ENCODE data around the gene MSANTD3. TPM values are rescaled to one million over a fixed set of nuclear protein-coding genes. Genes with fewer than 3 reads are reported as not detected.

MSANTD3 gene
- total and polyA plus RNA-seq, 9 of the 15 experiments (the other 6 are each of a cell fraction or from before 2014, with no cell fraction given) = 9.4 to 28.7 (median 22.3) TPM

- TF ChIP-seq, protein P1, sequence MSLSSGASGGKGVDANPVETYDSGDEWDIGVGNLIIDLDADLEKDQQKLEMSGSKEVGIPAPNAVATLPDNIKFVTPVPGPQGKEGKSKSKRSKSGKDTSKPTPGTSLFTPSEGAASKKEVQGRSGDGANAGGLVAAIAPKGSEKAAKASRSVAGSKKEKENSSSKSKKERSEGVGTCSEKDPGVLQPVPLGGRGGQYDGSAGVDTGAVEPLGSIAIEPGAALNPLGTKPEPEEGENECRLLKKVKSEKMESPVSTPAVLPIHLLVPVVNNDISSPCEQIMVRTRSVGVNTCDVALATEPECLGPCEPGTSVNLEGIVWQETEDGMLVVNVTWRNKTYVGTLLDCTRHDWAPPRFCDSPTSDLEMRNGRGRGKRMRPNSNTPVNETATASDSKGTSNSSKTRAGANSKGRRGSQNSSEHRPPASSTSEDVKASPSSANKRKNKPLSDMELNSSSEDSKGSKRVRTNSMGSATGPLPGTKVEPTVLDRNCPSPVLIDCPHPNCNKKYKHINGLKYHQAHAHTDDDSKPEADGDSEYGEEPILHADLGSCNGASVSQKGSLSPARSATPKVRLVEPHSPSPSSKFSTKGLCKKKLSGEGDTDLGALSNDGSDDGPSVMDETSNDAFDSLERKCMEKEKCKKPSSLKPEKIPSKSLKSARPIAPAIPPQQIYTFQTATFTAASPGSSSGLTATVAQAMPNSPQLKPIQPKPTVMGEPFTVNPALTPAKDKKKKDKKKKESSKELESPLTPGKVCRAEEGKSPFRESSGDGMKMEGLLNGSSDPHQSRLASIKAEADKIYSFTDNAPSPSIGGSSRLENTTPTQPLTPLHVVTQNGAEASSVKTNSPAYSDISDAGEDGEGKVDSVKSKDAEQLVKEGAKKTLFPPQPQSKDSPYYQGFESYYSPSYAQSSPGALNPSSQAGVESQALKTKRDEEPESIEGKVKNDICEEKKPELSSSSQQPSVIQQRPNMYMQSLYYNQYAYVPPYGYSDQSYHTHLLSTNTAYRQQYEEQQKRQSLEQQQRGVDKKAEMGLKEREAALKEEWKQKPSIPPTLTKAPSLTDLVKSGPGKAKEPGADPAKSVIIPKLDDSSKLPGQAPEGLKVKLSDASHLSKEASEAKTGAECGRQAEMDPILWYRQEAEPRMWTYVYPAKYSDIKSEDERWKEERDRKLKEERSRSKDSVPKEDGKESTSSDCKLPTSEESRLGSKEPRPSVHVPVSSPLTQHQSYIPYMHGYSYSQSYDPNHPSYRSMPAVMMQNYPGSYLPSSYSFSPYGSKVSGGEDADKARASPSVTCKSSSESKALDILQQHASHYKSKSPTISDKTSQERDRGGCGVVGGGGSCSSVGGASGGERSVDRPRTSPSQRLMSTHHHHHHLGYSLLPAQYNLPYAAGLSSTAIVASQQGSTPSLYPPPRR (CRISPR knock-in tag; IDR thresholded peaks at IDR 0.05; ENCODE audit: borderline replicate concordance) = no peak
- no peak for TF ChIP-seq STAG1 (CRISPR knock-in tag; IDR thresholded peaks at IDR 0.05; ENCODE audit: borderline replicate concordance)
Measured at GRCh38 chr9:100485196-100485595, 58.3 kb downstream of the MSANTD3 start (continued).

GRCh38 chr9:100486479-100487176 is 59.7 kb downstream of the MSANTD3 start:
- H3K9me1 ChIP-seq (ENCODE audit: control insufficient read depth, insufficient read depth, low read length) = no peaks in the 10 kb centered on the region
- H4K20me1 ChIP-seq (replicated peaks; ENCODE audit: control insufficient read depth, insufficient read depth, low read length) = no peaks in the 10 kb centered on the region
- no peak overlapping the region for H3K27ac ChIP-seq (ENCODE audit: extremely low read depth, low read depth, low read length)
- no TSS peak for BruUV-seq (replicated peaks)
- no peaks in the 10 kb centered on the region for H3K9me3 ChIP-seq (replicated peaks; ENCODE audit: control insufficient read depth, insufficient read depth, low read depth, low read length)
- in situ Hi-C loops (cut with MboI) (no loop called here), intact Hi-C loops (cut with micrococcal nuclease) (no loop called here)
- no peak overlapping the region for H3K4me3 ChIP-seq
- CTCF ChIA-PET (ENCODE audit: low intra/inter-chr PET ratio) = no interaction called here
- no peak for FAIRE-seq
- no peaks in the 10 kb centered on the region for H3K79me2 ChIP-seq (ENCODE audit: control insufficient read depth, insufficient read depth, low read length)
- H3K4me2 ChIP-seq (ENCODE audit: insufficient read depth, low read length) = no peak overlapping the region
- no peak overlapping the region for H3K9ac ChIP-seq (ENCODE audit: insufficient read depth in 1 of 2, low read depth in 2 of 2, low read length in 2 of 2)
- H3K36me3 ChIP-seq (ENCODE audit: control insufficient read depth, insufficient read depth, low read length) = no peaks in the 10 kb centered on the region
- ATAC-seq = peak; percentile 50; the same call in 2 of the 3 replicates
- no peak for DNase-seq (ENCODE audit: extremely low read depth in 1 of 4, low spot score in 3 of 4)
- WGBS (ENCODE audit: insufficient coverage, low coverage, missing lambda C conversion rate) = 18% methylated on average over 10 of the region's 10 CpGs
- no peak overlapping the region for H2AFZ ChIP-seq (ENCODE audit: low read depth, low read length)
- no peaks in the 10 kb centered on the region for H3K4me1 ChIP-seq (replicated peaks in 1 of 2; ENCODE audit: control insufficient read depth in 2 of 2, insufficient read depth in 2 of 2, low read length in 2 of 2)
- H3K27me3 ChIP-seq (ENCODE audit: control insufficient read depth in 2 of 2, insufficient read depth in 2 of 2, low read length in 2 of 2) = no peaks in the 10 kb centered on the region
- POLR2A ChIA-PET = interaction anchor here (0.6 to 1.2 kb wide), 3 partner anchors 17 to 134 kb away, joined by 3 to 5 read pairs (median 3); partner anchors contain the start of gene TEX10
- TF ChIP-seq MAFG (tag; conservative IDR thresholded peaks at IDR 0.05) = peak; percentile 55; the same call in 1 of the 2 replicates
- TF ChIP-seq, protein P2, sequence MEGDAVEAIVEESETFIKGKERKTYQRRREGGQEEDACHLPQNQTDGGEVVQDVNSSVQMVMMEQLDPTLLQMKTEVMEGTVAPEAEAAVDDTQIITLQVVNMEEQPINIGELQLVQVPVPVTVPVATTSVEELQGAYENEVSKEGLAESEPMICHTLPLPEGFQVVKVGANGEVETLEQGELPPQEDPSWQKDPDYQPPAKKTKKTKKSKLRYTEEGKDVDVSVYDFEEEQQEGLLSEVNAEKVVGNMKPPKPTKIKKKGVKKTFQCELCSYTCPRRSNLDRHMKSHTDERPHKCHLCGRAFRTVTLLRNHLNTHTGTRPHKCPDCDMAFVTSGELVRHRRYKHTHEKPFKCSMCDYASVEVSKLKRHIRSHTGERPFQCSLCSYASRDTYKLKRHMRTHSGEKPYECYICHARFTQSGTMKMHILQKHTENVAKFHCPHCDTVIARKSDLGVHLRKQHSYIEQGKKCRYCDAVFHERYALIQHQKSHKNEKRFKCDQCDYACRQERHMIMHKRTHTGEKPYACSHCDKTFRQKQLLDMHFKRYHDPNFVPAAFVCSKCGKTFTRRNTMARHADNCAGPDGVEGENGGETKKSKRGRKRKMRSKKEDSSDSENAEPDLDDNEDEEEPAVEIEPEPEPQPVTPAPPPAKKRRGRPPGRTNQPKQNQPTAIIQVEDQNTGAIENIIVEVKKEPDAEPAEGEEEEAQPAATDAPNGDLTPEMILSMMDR (IDR thresholded peaks at IDR 0.05 in 2 of 3, conservative IDR thresholded peaks at IDR 0.05 in 1 of 3; ENCODE audit: insufficient read depth in 2 of 3, low read depth in 1 of 3, low read length in 3 of 3) = peak in 2 of 3 experiments; percentile 17 to 21; a peak in 2 of 6 replicates
- TF ChIP-seq ZNF3 (CRISPR knock-in tag; IDR thresholded peaks at IDR 0.05) = no peak
- 0 out of 2 replicates have a peak, but pooled peaks have one; percentile 43 for TF ChIP-seq MAFK (IDR thresholded peaks at IDR 0.05; ENCODE audit: low read length)
- peak; percentile 74 for TF ChIP-seq C11orf30 (IDR thresholded peaks at IDR 0.05; ENCODE audit: low read depth)
- TF ChIP-seq MAFF (IDR thresholded peaks at IDR 0.05; ENCODE audit: low read length) = peak; percentile 57
- peak; percentile 90 for TF ChIP-seq ZNF316 (IDR thresholded peaks at IDR 0.05)
- no peak for TF ChIP-seq NR3C1 (CRISPR knock-in tag; IDR thresholded peaks at IDR 0.05)

Data from K562 (cell line).